ENCODE data around the gene NIPBL. TPM values are rescaled to one million over a fixed set of nuclear protein-coding genes. Genes with fewer than 3 reads are reported as not detected.

Gene NIPBL
- total RNA-seq, 1 experiment from 2014 or later = 61.3 TPM

GRCh38 chr5:36839489-36840476 is 36.8 kb upstream of the NIPBL start:
- H3K23ac ChIP-seq (ENCODE audit: insufficient read length, low read depth, low read length) = no peak overlapping the region
- H3T11ph ChIP-seq (ENCODE audit: low read length) = no peak overlapping the region
- no peak overlapping the region for H2BK5ac ChIP-seq (ENCODE audit: insufficient read length, low read length)
- no peaks in the 10 kb centered on the region for H3K23me2 ChIP-seq (ENCODE audit: insufficient read length, low read depth, low read length, poor library complexity, severe bottlenecking)
- no peaks in the 10 kb centered on the region for H3K79me2 ChIP-seq (ENCODE audit: insufficient read depth, low read length)
- H3K4me1 Mint-ChIP-seq = peaks cover 4 to 13% of the 10 kb centered on the region in 2 experiments; a peak in 3 of 4 replicates
- no peak overlapping the region for H3K27ac ChIP-seq (ENCODE audit: insufficient read length, low read depth, low read length)
- no peak overlapping the region for H2BK20ac ChIP-seq (ENCODE audit: low read depth, low read length, poor library complexity, severe bottlenecking)
- H3K4me2 ChIP-seq (ENCODE audit: insufficient read depth, insufficient read length, low read length) = no peak overlapping the region
- H3K4me1 ChIP-seq (ENCODE audit: insufficient read depth, low read length) = no peaks in the 10 kb centered on the region
- H3K79me1 ChIP-seq (ENCODE audit: insufficient read depth, low read depth, low read length, poor library complexity, severe bottlenecking) = no peaks in the 10 kb centered on the region
- H3K4me3 Mint-ChIP-seq = no peak overlapping the region
- H3K14ac ChIP-seq (ENCODE audit: insufficient read depth, low read length) = no peak overlapping the region
- no peak for TF ChIP-seq CTCF (conservative IDR thresholded peaks at IDR 0.05)
- H2AK5ac ChIP-seq (ENCODE audit: insufficient read length, low read length) = no peak overlapping the region
- H3K18ac ChIP-seq (ENCODE audit: insufficient read length, low read depth, low read length) = no peak overlapping the region
- no peak overlapping the region for H3K9ac ChIP-seq (ENCODE audit: extremely low read depth, insufficient read length, low read length)
- no peaks in the 10 kb centered on the region for H4K20me1 ChIP-seq (ENCODE audit: control insufficient read depth, insufficient read depth, insufficient read length)
- no CpG with 5 or more reads among the region's 5 CpGs for WGBS (ENCODE audit: extremely low coverage, insufficient read length, low lambda C conversion rate)
- no peak overlapping the region for H4K91ac ChIP-seq (ENCODE audit: insufficient read length, low read depth, low read length)
- no peak for DNase-seq
- H3K27me3 ChIP-seq (ENCODE audit: insufficient read depth, low read length) = no peaks in the 10 kb centered on the region
- H2BK12ac ChIP-seq (ENCODE audit: insufficient read length, low read depth, low read length) = no peak overlapping the region
- no peaks in the 10 kb centered on the region for H3K36me3 Mint-ChIP-seq (ENCODE audit: insufficient read depth in 1 of 3, low read depth in 3 of 3)
- no peak overlapping the region for H4K8ac ChIP-seq (replicated peaks; ENCODE audit: insufficient read length, low read depth, low read length)
- 0 out of 5 replicates have a peak, but pooled peaks cover 0 to 3% of the 10 kb centered on the region in 2 experiments for H3K9me3 Mint-ChIP-seq
- H3K9me3 ChIP-seq (ENCODE audit: control insufficient read depth, low read depth, low read length) = no peaks in the 10 kb centered on the region
- no peak overlapping the region for H2BK15ac ChIP-seq (ENCODE audit: low read depth, low read length)
- no peak overlapping the region for H2AFZ ChIP-seq (ENCODE audit: low read length)
- no peaks in the 10 kb centered on the region for H3K27me3 Mint-ChIP-seq (ENCODE audit: low read depth)
- no peak overlapping the region for H4K5ac ChIP-seq (ENCODE audit: insufficient read length, low read depth, low read length)
- no peak overlapping the region for H3K4ac ChIP-seq (ENCODE audit: low read depth, low read length)
- H2BK120ac ChIP-seq (ENCODE audit: low read depth, low read length, poor library complexity, severe bottlenecking) = no peak overlapping the region
- no peak overlapping the region for H3K56ac ChIP-seq (ENCODE audit: insufficient read length, low read depth, low read length)
- H3K27ac Mint-ChIP-seq = peak overlapping the region in 1 of 3 experiments; percentile 20; a peak in 1 of 7 replicates

Measured in H9 (cell line).